AG04449 (cell line): Measurements from ENCODE around the gene MAST4.

Experiments used
- CTCF ChIA-PET: fragments of 350-600 bp; formaldehyde crosslinking; extraction: SDS; loops from one replicate; lab custom pipeline; 2021; ENCODE audit warnings: antibody characterized with exemption; lab: Yijun Ruan, JAX
- POLR2A ChIA-PET: fragments of 400-600, 350-600 bp; formaldehyde crosslinking; extraction: SDS; loops from one replicate; lab custom pipeline; 2020; ENCODE audit warnings: antibody characterized with exemption, inconsistent platforms; lab: Yijun Ruan, JAX
- DNase-seq: peaks from one replicate; pipeline ENCODE4 v3.0.0-alpha.2; 2010; ENCODE audit warnings: low read depth, low spot score
- H3K4me3 ChIP-seq: 2 replicates; pipeline ENCODE4 v1.5.1; 2011; ENCODE audit warnings: low read depth, mild to moderate bottlenecking, control low read depth, low read length
- CTCF ChIP-seq: IDR thresholded peaks from one replicate; pipeline ENCODE4 v1.5.1; 2011; ENCODE audit warnings: mild to moderate bottlenecking, moderate library complexity, low read length, control low read depth, inconsistent platforms; ENCODE audit not compliant: insufficient read depth; ENCODE audit errors: missing control alignments

MAST4 gene

GRCh38 chr5:67065696-67066095, 469.5 kb downstream of the MAST4 start:
- ChIA-PET CTCF (interaction anchor here (1.5 kb wide), 1 partner anchor 78 kb away, joined by 3 read pairs; no protein-coding TSS in a partner anchor), POLR2A (no interaction called here)
- H3K4me3 ChIP-seq: no peak overlapping the region
- DNase-seq: no peak
- TF ChIP-seq CTCF: no peak

- ChIA-PET POLR2A (no interaction called here), CTCF (interaction anchor here (1.5 kb wide), 1 partner anchor 79 kb away, joined by 3 read pairs; no protein-coding TSS in a partner anchor)
- DNase-seq: no peak
- TF ChIP-seq CTCF: no peak
- H3K4me3 ChIP-seq: no peak overlapping the region
Measured at GRCh38 chr5:67066815-67067214, 470.6 kb downstream of the MAST4 start.

- no peak for TF ChIP-seq CTCF
Measured at GRCh38 chr5:67073045-67073680, 477.0 kb downstream of the MAST4 start.

GRCh38 chr5:67077296-67077695, 481.1 kb downstream of the MAST4 start:
- POLR2A ChIA-PET: no interaction called here
- H3K4me3 ChIP-seq: no peak overlapping the region
- TF ChIP-seq CTCF: no peak
- no peak for DNase-seq
- CTCF ChIA-PET: interaction anchor here (0.8 kb wide), 1 partner anchor 10 kb away, joined by 4 read pairs; no protein-coding TSS in a partner anchor

More at GRCh38 chr5:67073045-67073680, 477.0 kb downstream of the MAST4 start:
- ChIA-PET POLR2A (no interaction called here), CTCF (no interaction called here)
- DNase-seq: no peak
- H3K4me3 ChIP-seq: no peak overlapping the region

DNA sequence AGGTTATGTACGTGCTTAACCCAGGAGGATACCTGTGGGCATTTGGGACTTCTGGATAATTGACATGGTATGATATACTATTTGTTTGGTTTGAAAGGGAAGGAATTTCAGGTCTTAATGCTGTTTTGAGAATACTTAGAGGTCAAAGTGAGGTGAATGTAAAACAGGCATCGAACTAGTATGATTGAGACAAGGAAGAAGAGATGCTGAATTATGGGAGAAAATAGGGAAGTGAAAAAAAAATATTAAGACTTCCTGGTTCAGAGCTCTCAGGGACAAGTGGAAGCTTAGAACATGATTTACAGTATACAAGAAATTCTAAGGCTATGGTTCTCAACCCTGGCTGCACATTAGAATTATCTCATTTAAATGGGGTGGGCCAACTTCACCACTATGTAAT, 485.1 kb downstream of the MAST4 start:
- POLR2A ChIA-PET: no interaction called here
- CTCF ChIA-PET: interaction anchor here (1.0 kb wide), 1 partner anchor 18 kb away, joined by 3 read pairs; no protein-coding TSS in a partner anchor
- no peak for DNase-seq

More for the DNA sequence above, 485.1 kb downstream of the MAST4 start:
- no peak overlapping the region for H3K4me3 ChIP-seq
- no peak for TF ChIP-seq CTCF
